GM12878 (cell line): Measurements from ENCODE around the gene REEP5. TPM values are rescaled to one million over a fixed set of nuclear protein-coding genes. Genes with fewer than 3 reads are reported as not detected.

ENCODE experiments used
- ATAC-seq: fragments of 200-7000 bp; cut with Tn5 transposase; 3 replicates; pipeline ENCODE4 v1.9.1; 2020; ENCODE audit warnings: mild to moderate bottlenecking, moderate library complexity
- BruUV-seq: library from RNA; stranded (reverse); fragments of 400-500 nt; replicated peaks from 2 replicates; lab custom pipeline; 2021; lab: Mats Ljungman, UMichigan
- CTCF ChIA-PET: fragments of 300-600 bp; sonication (Branson Sonifier 250); formaldehyde crosslinking; extraction: SDS; loops from one replicate; lab custom pipeline; 2021; ENCODE audit warnings: inconsistent platforms; lab: Yijun Ruan, JAX
- POLR2A ChIA-PET: fragments of 350-600 bp; formaldehyde crosslinking; extraction: SDS; loops from one replicate; lab custom pipeline; 2021; ENCODE audit warnings: inconsistent platforms; lab: Charles Lee
- RAD21 ChIA-PET: fragments of 300-600 bp; sonication (Branson Sonifier 250); formaldehyde crosslinking; loops from one replicate; lab custom pipeline; 2023; ENCODE audit warnings: antibody characterized with exemption; ENCODE audit not compliant: unreplicated experiment; lab: Charles Lee
- SMC1A ChIA-PET: fragments of 300-600 bp; sonication (Branson Sonifier 250); formaldehyde crosslinking; loops from one replicate; lab custom pipeline; 2023; ENCODE audit not compliant: unreplicated experiment, uncharacterized antibody; lab: Charles Lee
- DNase-seq: peaks from one replicate; pipeline ENCODE4 v3.0.0-alpha.2; 2011; ENCODE audit warnings: low read depth, low spot score
- FAIRE-seq: peaks from 3 replicates; lab custom pipeline; 2011; peaks lifted over from hg19 to GRCh38; lab: Jason Lieb, UNC
- H2AFZ ChIP-seq: 2 replicates; pipeline ENCODE4 v1.6.0; 2011; ENCODE audit warnings: low read depth, low read length, control low read depth; ENCODE audit not compliant: control insufficient read depth
- H3K27ac ChIP-seq: 2 replicates; pipeline ENCODE4 v1.5.1; 2011; ENCODE audit warnings: control low read depth; ENCODE audit not compliant: control insufficient read depth, insufficient read depth
- H3K27me3 ChIP-seq, 2 experiments: replicated peaks in 1 of 2; 2 replicates each; pipeline versions ENCODE4 v1.6.0 to v1.6.1; 2011; ENCODE audit warnings: low read length in 1 of 2; ENCODE audit not compliant: control insufficient read depth in 2 of 2, insufficient read depth in 2 of 2
- H3K36me3 ChIP-seq, 2 experiments: 2 replicates each; pipeline ENCODE4 v1.5.1; 2011; ENCODE audit warnings: low read length in 1 of 2; ENCODE audit not compliant: control insufficient read depth in 2 of 2, insufficient read depth in 2 of 2
- H3K4me1 ChIP-seq: 2 replicates; pipeline ENCODE4 v1.6.1; 2011; ENCODE audit warnings: mild to moderate bottlenecking, low read length, moderate library complexity, mixed read lengths; ENCODE audit not compliant: control insufficient read depth, insufficient read depth
- H3K4me2 ChIP-seq: 2 replicates; pipeline ENCODE4 v1.6.0; 2011; ENCODE audit warnings: control low read depth; ENCODE audit not compliant: control insufficient read depth, insufficient read depth
- H3K4me3 ChIP-seq: fragments of 200-600 bp; sonication (generic); 2 replicates; pipeline ENCODE4 v1.5.1; 2016
- H3K79me2 ChIP-seq: 2 replicates; pipeline ENCODE4 v1.6.0; 2011; ENCODE audit warnings: low read length; ENCODE audit not compliant: control insufficient read depth, insufficient read depth
- H3K9ac ChIP-seq: 2 replicates; pipeline ENCODE4 v1.8.0; 2011; ENCODE audit warnings: low read length, control low read depth, mixed read lengths; ENCODE audit not compliant: control insufficient read depth, insufficient read depth
- H3K9me3 ChIP-seq: replicated peaks from 3 replicates; pipeline ENCODE4 v1.5.1; 2011; ENCODE audit warnings: mild to moderate bottlenecking, low read length; ENCODE audit not compliant: control insufficient read depth, insufficient read depth
- H4K20me1 ChIP-seq: 2 replicates; pipeline ENCODE4 v1.6.0; 2011; ENCODE audit not compliant: control insufficient read depth, insufficient read depth
- FOXM1 ChIP-seq: IDR thresholded peaks from 2 replicates; pipeline ENCODE4 v1.6.1; 2012; ENCODE audit warnings: low read depth, mild to moderate bottlenecking, inconsistent platforms, low read length, moderate library complexity
- MYB ChIP-seq: fragments of 150-350 bp; IDR thresholded peaks from 2 replicates; pipeline ENCODE4 v1.6.1; 2014; ENCODE audit warnings: mild to moderate bottlenecking, low read depth, low read length, borderline replicate concordance
- PAX8 ChIP-seq: fragments of 450-650 bp; IDR thresholded peaks from 2 replicates; pipeline ENCODE4 v1.6.1; 2017; ENCODE audit warnings: mild to moderate bottlenecking, moderate library complexity
- SMC3 ChIP-seq: IDR thresholded peaks from 2 replicates; pipeline ENCODE4 v1.6.1; 2011; ENCODE audit warnings: low read length, improper control_type of control experiment, borderline replicate concordance
- SRF ChIP-seq, 2 experiments: IDR thresholded peaks; 2 replicates each; pipeline ENCODE4 v1.6.1; 2011; ENCODE audit warnings: low read depth in 2 of 2, low read length in 2 of 2, mild to moderate bottlenecking in 1 of 2, moderate library complexity in 1 of 2
- YY1 ChIP-seq: IDR thresholded peaks from 2 replicates; pipeline ENCODE4 v1.6.1; 2011; ENCODE audit warnings: low read depth, mild to moderate bottlenecking, low read length
- WGBS: methylation state at CpG from one replicate; pipeline ENCODE4 v1.1.6; 2016; ENCODE audit warnings: low lambda C conversion rate; ENCODE audit not compliant: insufficient replicate concordance, insufficient coverage; ENCODE audit errors: missing lambda C conversion rate; 5-methylcytosine and 5-hydroxymethylcytosine counted together
- in situ Hi-C: fragments of 300-500 bp; cut with MboI; formaldehyde crosslinking; loops from 9 replicates; pipeline ENCODE4 v1.14.3; 2018; ENCODE audit warnings: mixed read lengths
- intact Hi-C: fragments of 100-400 bp; cut with micrococcal nuclease; formaldehyde crosslinking; loops from one replicate; pipeline ENCODE4 v1.14.2; 2022; ENCODE audit not compliant: unreplicated experiment
- polyA plus RNA-seq, 11 experiments: library from polyadenylated mRNA; depleted of rRNA in 4 of 11; unstranded in 6 of 11; stranded (reverse) in 5 of 11; fragments of >200 nt; fragmentation: Nextera tagmentation in 4 of 11; fragmentation: Illumina TruSeq in 1 of 11; extraction: Ambion mirVana in 4 of 11; extraction: Trizol in 1 of 11; gene quantifications; 1 replicate in 1 of 11; 2 replicates in 10 of 11; pipeline versions ENCODE4 v1.2.1 to v1.2.3, GENCODE V29; 2011 to 2016; ENCODE audit warnings: inconsistent platforms in 2 of 11, missing spikeins in 2 of 11, low read depth in 1 of 11
- total RNA-seq, 4 experiments: library from RNA; depleted of rRNA in 3 of 4; stranded (reverse); fragments of >200 nt in 3 of 4; fragmentation: Illumina TruSeq in 1 of 4; extraction: Trizol in 1 of 4; gene quantifications; 2 replicates each; pipeline versions ENCODE4 v1.2.1 to v1.2.3, GENCODE V29; 2013 to 2021

The REEP5 gene
- total and polyA plus RNA-seq, 10 of the 15 experiments (the other 5 are each of a cell fraction or from before 2014, with no cell fraction given): 30.5 to 211 (median 113) TPM

DNA sequence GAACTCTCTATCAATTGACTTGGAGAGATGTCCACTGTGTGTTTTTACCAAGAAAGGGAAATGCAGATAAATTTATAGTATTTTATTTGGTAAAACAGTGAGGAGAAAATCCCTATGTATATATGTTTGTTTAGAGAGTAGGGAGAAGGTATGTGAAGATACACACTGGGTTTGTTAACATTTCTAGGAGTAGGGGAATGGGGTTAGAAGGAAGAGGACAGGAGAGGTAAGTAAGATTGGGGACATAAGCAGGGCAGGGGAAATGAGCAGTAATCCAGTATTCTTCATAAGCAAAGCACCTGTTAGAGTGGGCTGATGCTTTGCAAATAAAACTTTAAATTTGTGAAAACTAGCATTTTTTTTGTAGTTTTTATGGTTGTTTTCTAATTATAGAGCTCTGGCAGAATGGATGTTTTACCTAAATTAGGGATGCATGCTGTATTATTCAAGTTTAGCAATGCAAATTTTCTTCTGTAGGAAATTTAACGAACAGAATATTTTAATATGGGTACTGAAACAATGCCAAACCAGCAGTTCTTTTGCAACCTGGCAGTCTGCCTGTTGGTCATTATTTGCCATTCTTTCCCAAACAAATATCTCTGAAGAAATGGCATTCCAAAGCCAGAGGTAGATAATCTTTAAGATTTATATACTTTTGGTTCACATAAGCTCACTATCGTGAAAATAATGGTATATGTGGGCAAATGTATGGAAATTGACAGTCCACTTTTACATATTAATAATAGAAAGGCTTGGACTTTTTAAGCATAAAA lies 35.2 kb upstream of the REEP5 start (continued):
- no peak for TF ChIP-seq PAX8
- TF ChIP-seq SRF (IDR thresholded peaks at IDR 0.05; ENCODE audit: low read depth in 2 of 2, low read length in 2 of 2): no peak
- TF ChIP-seq SMC3: no peak
- no peak for TF ChIP-seq MYB

DNA sequence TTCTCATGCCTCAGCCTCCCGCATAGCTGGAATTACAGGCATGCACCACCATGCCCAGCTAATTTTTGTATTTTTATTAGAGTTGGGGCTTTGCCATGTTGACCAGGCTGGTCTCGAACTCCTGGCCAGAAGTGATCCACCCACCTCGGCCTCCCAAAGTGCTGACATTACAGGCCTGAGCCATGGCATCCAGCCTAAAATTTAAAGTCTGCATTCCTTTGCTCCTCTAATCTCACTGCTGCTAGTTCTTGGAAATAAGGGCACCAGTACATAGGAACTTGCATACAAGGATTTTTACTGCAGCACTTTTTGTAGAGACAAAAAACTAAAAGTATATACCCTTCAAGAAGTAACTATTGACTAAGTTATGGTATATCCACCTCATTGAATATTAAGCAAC lies 34.6 kb upstream of the REEP5 start:
- no TSS peak for BruUV-seq
- H3K36me3 ChIP-seq: no peaks in the 10 kb centered on the region
- H3K4me3 ChIP-seq: no peak overlapping the region
- SMC1A ChIA-PET: interaction anchor here (1.3 kb wide), 1 partner anchor 40 kb away, joined by 3 read pairs; no protein-coding TSS in a partner anchor
- no peak overlapping the region for H3K27ac ChIP-seq
- intact Hi-C loops: no loop called here
- H3K9me3 ChIP-seq: no peaks in the 10 kb centered on the region
- H4K20me1 ChIP-seq: no peaks in the 10 kb centered on the region
- H3K4me2 ChIP-seq: no peak overlapping the region
- TF ChIP-seq FOXM1 (no peak), YY1 (no peak)
- TF ChIP-seq, all 136 proteins: peak for 0
- DNase-seq (no peak), ATAC-seq (no peak), FAIRE-seq (no peak)
- CTCF ChIA-PET: no interaction called here
- Histone ChIP-seq H3K9ac (no peak overlapping the region), H3K27me3 (no peaks in the 10 kb centered on the region), H3K79me2 (no peaks in the 10 kb centered on the region), H2AFZ (no peak overlapping the region), H3K4me1 (peaks cover 17% of the 10 kb centered on the region)
- WGBS: 98% methylated on average over 3 of the region's 3 CpGs
- in situ Hi-C loops: loop anchor here (25.0 kb wide), 1 partner anchor 1444 kb away; the partner anchor contains the start of gene STARD4
- RAD21 ChIA-PET: interaction anchor here (1.2 kb wide), 1 partner anchor 76 kb away, joined by 3 read pairs; no protein-coding TSS in a partner anchor
- POLR2A ChIA-PET: no interaction called here
